ENCODE results near the gene MED31. TPM values are rescaled to one million over a fixed set of nuclear protein-coding genes. Genes with fewer than 3 reads are reported as not detected.

MED31 gene
- total and polyA plus RNA-seq, 2 of the 13 experiments (the other 11 are each of a cell fraction or from before 2014, with no cell fraction given): 19.0 to 20.9 TPM

GRCh38 chr17:6666077-6666521, 14.7 kb upstream of the MED31 start:
- POLR2A ChIA-PET: interaction anchor here (1.3 to 4.3 kb wide), 5 partner anchors 11 to 48 kb away, joined by 3 to 33 read pairs (median 16); partner anchors contain the start of gene SLC13A5
- peak overlapping the region; percentile 6; the same call in 1 of the 2 replicates for H3K9ac ChIP-seq (ENCODE audit: insufficient read depth, low read depth, low read length)
- intact Hi-C loops (cut with micrococcal nuclease; ENCODE audit: unreplicated experiment): loop anchor here (1.0 to 2.0 kb wide), 4 partner anchors 17 to 177 kb away; no protein-coding TSS in a partner anchor
- no peaks in the 10 kb centered on the region for H3K79me2 ChIP-seq (ENCODE audit: insufficient read depth, low read length)
- CTCF ChIA-PET (ENCODE audit: low intra/inter-chr PET ratio, low total read pairs): interaction anchor here (0.7 to 3.0 kb wide), 7 partner anchors 35 to 339 kb away, joined by 3 to 52 read pairs (median 5); partner anchors contain the start of gene SLC13A5
- in situ Hi-C loops (cut with HindIII; ENCODE audit: extremely low pct_ligation_motif_present, low pct_unique_long_range_greater_than_20kb): loop anchor here (5.0 to 10.0 kb wide), 3 partner anchors 46 to 349 kb away; partner anchors contain the start of genes RNASEK, SLC13A5 and TEKT1
- WGBS (ENCODE audit: low lambda C conversion rate): 34% methylated on average over 5 of the region's 9 CpGs
- no peak overlapping the region for H2AFZ ChIP-seq (ENCODE audit: low read length)
- H3K27me3 ChIP-seq (ENCODE audit: control insufficient read depth in 1 of 2, insufficient read depth in 2 of 2, low read length in 2 of 2): no peaks in the 10 kb centered on the region
- H3K4me1 ChIP-seq (ENCODE audit: insufficient read depth, low read length): peaks cover 46% of the 10 kb centered on the region
- no peaks in the 10 kb centered on the region for H3K36me3 ChIP-seq (replicated peaks in 1 of 2; ENCODE audit: control insufficient read depth in 1 of 2, insufficient read depth in 2 of 2, low read length in 2 of 2)
- BruUV-seq (replicated peaks): no TSS peak
- ATAC-seq: peak; percentile 94
- peak; percentile 87 for FAIRE-seq
- peak overlapping the region; percentile 53 for H3K4me2 ChIP-seq (ENCODE audit: low read depth, low read length)
- H4K20me1 ChIP-seq (ENCODE audit: insufficient read depth, low read length): no peaks in the 10 kb centered on the region
- H3K9me3 ChIP-seq (ENCODE audit: low read length): no peaks in the 10 kb centered on the region
- no peak overlapping the region for H3K4me3 ChIP-seq (replicated peaks in 1 of 3; ENCODE audit: insufficient read depth in 1 of 3, low read depth in 2 of 3, low read length in 3 of 3)
- no peak overlapping the region for H3K27ac ChIP-seq (ENCODE audit: extremely low read length, insufficient read depth, low read length)
- DNase-seq (ENCODE audit: low spot score): peak; percentile 78
- no peak for TF ChIP-seq MAZ (IDR thresholded peaks at IDR 0.05; ENCODE audit: borderline replicate concordance, low read depth, low read length)
- TF ChIP-seq MAZ (CRISPR knock-in tag; IDR thresholded peaks at IDR 0.05; ENCODE audit: low read depth): 0 out of 2 replicates have a peak, but pooled peaks have one; percentile 26
- TF ChIP-seq ZNF274 (CRISPR knock-in tag; IDR thresholded peaks at IDR 0.05): 0 out of 2 replicates have a peak, but pooled peaks have one; percentile 42
- TF ChIP-seq ZIK1 (CRISPR knock-in tag; IDR thresholded peaks at IDR 0.05; ENCODE audit: borderline replicate concordance, low read depth): no peak
- peak; percentile 70; the same call in 1 of the 2 replicates for TF ChIP-seq ZNF350 (CRISPR knock-in tag; IDR thresholded peaks at IDR 0.05; ENCODE audit: borderline replicate concordance, low read depth)
- no peak for TF ChIP-seq ZZZ3 (CRISPR knock-in tag; IDR thresholded peaks at IDR 0.05; ENCODE audit: borderline replicate concordance)
- no peak for TF ChIP-seq RFX3 (CRISPR knock-in tag; IDR thresholded peaks at IDR 0.05)
- TF ChIP-seq HNRNPLL (IDR thresholded peaks at IDR 0.05; ENCODE audit: low read depth, low read length, poor library complexity, severe bottlenecking): no peak
- 0 out of 2 replicates have a peak, but pooled peaks have one; percentile 29 for TF ChIP-seq RFXAP (CRISPR knock-in tag; IDR thresholded peaks at IDR 0.05; ENCODE audit: borderline replicate concordance)
- 0 out of 2 replicates have a peak, but pooled peaks have one; percentile 30 for TF ChIP-seq CBX5 (CRISPR knock-in tag; IDR thresholded peaks at IDR 0.05; ENCODE audit: borderline replicate concordance)
- no peak for TF ChIP-seq TCF7 (IDR thresholded peaks at IDR 0.05; ENCODE audit: low read depth)
- peak; percentile 71; the same call in 1 of the 2 replicates for TF ChIP-seq REPIN1 (CRISPR knock-in tag; IDR thresholded peaks at IDR 0.05; ENCODE audit: borderline replicate concordance, low read depth)
- no peak for TF ChIP-seq RNF2 (conservative IDR thresholded peaks at IDR 0.05; ENCODE audit: low read depth)
- TF ChIP-seq MTF2 (CRISPR knock-in tag; IDR thresholded peaks at IDR 0.05; ENCODE audit: borderline replicate concordance): no peak
- peak; percentile 20; the same call in 1 of the 2 replicates for TF ChIP-seq ZFY (CRISPR knock-in tag; IDR thresholded peaks at IDR 0.05)
- TF ChIP-seq BORCS8-MEF2B (CRISPR knock-in tag; IDR thresholded peaks at IDR 0.05): peak; percentile 44; the same call in 1 of the 2 replicates
- no peak for TF ChIP-seq AKNA (CRISPR knock-in tag; IDR thresholded peaks at IDR 0.05; ENCODE audit: borderline replicate concordance)
- no peak for TF ChIP-seq ZBTB7B (CRISPR knock-in tag; IDR thresholded peaks at IDR 0.05)

All from HepG2 (cell line).